Uterus (tissue), 2 donors: Measurements from ENCODE around the gene XRCC4.

Experiments used
- POLR2A ChIP-seq, 2 donors: fragments of 450-650 bp; IDR thresholded peaks; one replicate each; pipeline ENCODE4 v1.6.1; 2016; ENCODE audit warnings: antibody characterized with exemption in 2 of 2, mild to moderate bottlenecking in 1 of 2, moderate library complexity in 1 of 2
- TF ChIP-seq, protein P1 (sequence below), 4 experiments: fragments of 200-600 bp in 2 of 4; fragments of 450-650 bp in 2 of 4; sonication (generic) in 2 of 4; IDR thresholded peaks; one replicate each; pipeline ENCODE4 v1.5.1; 2016 to 2019; ENCODE audit warnings: antibody characterized with exemption in 4 of 4, mild to moderate bottlenecking in 2 of 4, moderate library complexity in 1 of 4

DNA sequence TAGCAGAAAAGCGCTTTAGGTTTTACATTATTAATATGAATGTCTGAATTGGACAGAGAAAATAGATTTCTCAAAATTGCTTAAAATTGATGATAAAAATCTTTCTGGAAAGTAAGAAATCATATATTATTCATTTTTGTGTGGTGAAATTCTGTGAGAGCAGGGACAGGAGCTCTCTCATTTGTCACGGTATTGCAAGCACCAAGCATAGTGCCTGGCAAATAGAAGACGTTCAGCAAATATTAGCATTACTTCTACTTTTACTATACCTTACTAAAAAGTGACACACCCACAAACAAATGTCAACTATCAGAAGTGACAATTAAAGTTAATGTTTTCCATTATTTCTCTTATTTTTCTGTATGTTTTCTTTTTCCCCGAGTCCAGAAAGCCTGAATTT is 69.1 kb downstream of the XRCC4 start:
- TF ChIP-seq, protein P1, sequence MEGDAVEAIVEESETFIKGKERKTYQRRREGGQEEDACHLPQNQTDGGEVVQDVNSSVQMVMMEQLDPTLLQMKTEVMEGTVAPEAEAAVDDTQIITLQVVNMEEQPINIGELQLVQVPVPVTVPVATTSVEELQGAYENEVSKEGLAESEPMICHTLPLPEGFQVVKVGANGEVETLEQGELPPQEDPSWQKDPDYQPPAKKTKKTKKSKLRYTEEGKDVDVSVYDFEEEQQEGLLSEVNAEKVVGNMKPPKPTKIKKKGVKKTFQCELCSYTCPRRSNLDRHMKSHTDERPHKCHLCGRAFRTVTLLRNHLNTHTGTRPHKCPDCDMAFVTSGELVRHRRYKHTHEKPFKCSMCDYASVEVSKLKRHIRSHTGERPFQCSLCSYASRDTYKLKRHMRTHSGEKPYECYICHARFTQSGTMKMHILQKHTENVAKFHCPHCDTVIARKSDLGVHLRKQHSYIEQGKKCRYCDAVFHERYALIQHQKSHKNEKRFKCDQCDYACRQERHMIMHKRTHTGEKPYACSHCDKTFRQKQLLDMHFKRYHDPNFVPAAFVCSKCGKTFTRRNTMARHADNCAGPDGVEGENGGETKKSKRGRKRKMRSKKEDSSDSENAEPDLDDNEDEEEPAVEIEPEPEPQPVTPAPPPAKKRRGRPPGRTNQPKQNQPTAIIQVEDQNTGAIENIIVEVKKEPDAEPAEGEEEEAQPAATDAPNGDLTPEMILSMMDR (IDR thresholded peaks at IDR 0.05): no peak
- TF ChIP-seq POLR2A (IDR thresholded peaks at IDR 0.05): no peak
